Measurements from ENCODE around the gene MOB3B. TPM values are rescaled to one million over a fixed set of nuclear protein-coding genes. Genes with fewer than 3 reads are reported as not detected.

The MOB3B gene
- total RNA-seq, 3 donors from 2014 or later (not counting 1 experiment from before 2014, with no cell fraction given), result 0.23 to 0.30 (median 0.28) TPM

- Histone ChIP-seq H3K9me3 (ENCODE audit: control insufficient read depth, insufficient read depth, low read length) (no peaks in the 10 kb centered on the region), H3K4me3 (ENCODE audit: low read length) (no peak overlapping the region), H3K27me3 (ENCODE audit: control insufficient read depth, insufficient read depth, low read length) (no peaks in the 10 kb centered on the region), H3K36me3 (ENCODE audit: control insufficient read depth, insufficient read depth, low read length) (peaks cover 13% of the 10 kb centered on the region), H3K27ac (ENCODE audit: low read length) (no peak overlapping the region), H3K4me1 (ENCODE audit: control insufficient read depth, insufficient read depth, low read length) (no peaks in the 10 kb centered on the region)
- intact Hi-C loops (cut with micrococcal nuclease), result no loop called here
- no peak overlapping the region for H3K27ac Mint-ChIP-seq
- H3K4me1 Mint-ChIP-seq, result no peaks in the 10 kb centered on the region
- 94% methylated on average over 3 of the region's 3 CpGs for WGBS (ENCODE audit: insufficient coverage)
- H3K9me3 Mint-ChIP-seq, result no peaks in the 10 kb centered on the region
- ATAC-seq (no peak), DNase-seq (no peak)
- no peak for TF ChIP-seq CTCF (IDR thresholded peaks at IDR 0.05)
- no peak overlapping the region for H3K4me3 Mint-ChIP-seq
- H3K27me3 Mint-ChIP-seq (ENCODE audit: low read depth in 2 of 2), result no peaks in the 10 kb centered on the region
- H3K36me3 Mint-ChIP-seq, result no peaks in the 10 kb centered on the region
Observed at GRCh38 chr9:27545471-27545870, 15.9 kb upstream of the MOB3B start.

DNA sequence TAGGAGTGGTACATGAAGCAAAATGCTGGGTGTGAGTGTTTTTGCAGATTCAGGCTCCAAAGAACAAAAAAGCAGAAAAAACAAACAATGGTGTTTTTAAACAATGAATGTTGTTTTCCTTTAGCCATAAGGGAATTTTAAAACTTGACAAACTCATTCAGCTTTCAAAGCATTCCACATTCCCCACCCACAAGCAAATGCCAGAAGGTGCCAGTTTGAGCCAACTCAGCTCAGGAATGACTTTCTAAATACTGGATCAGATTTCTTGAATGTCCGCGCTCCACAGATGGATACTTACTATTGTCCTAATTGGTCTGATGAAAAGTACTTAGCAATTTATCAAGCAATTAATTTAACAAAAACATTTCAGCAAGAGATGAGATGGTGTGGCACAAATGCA is 12.9 kb upstream of the MOB3B start:
- no peak overlapping the region for H3K27ac ChIP-seq (ENCODE audit: low read length)
- H3K9me3 ChIP-seq (ENCODE audit: control insufficient read depth, insufficient read depth, low read length), result no peaks in the 10 kb centered on the region
- ATAC-seq (no peak), DNase-seq (no peak)
- no peak overlapping the region for H3K4me3 ChIP-seq (ENCODE audit: low read length)
- H3K4me1 ChIP-seq (ENCODE audit: control insufficient read depth, insufficient read depth, low read length), result no peaks in the 10 kb centered on the region
- Mint-ChIP-seq H3K27me3 (ENCODE audit: low read depth in 2 of 2) (no peaks in the 10 kb centered on the region), H3K36me3 (no peaks in the 10 kb centered on the region), H3K27ac (no peak overlapping the region), H3K9me3 (no peaks in the 10 kb centered on the region), H3K4me3 (no peak overlapping the region), H3K4me1 (no peaks in the 10 kb centered on the region)
- peaks cover 6% of the 10 kb centered on the region for H3K36me3 ChIP-seq (ENCODE audit: control insufficient read depth, insufficient read depth, low read length)
- 80% methylated on average over 2 of the region's 2 CpGs for WGBS (ENCODE audit: insufficient coverage)
- no peak for TF ChIP-seq CTCF (IDR thresholded peaks at IDR 0.05)
- intact Hi-C loops (cut with micrococcal nuclease), result no loop called here
- H3K27me3 ChIP-seq (ENCODE audit: control insufficient read depth, insufficient read depth, low read length), result no peaks in the 10 kb centered on the region

GRCh38 chr9:27541740-27542139 is 12.1 kb upstream of the MOB3B start:
- H3K4me1 Mint-ChIP-seq, result no peaks in the 10 kb centered on the region
- H3K4me1 ChIP-seq (ENCODE audit: control insufficient read depth, insufficient read depth, low read length), result no peaks in the 10 kb centered on the region
- no peaks in the 10 kb centered on the region for H3K27me3 ChIP-seq (ENCODE audit: control insufficient read depth, insufficient read depth, low read length)
- peaks cover 2% of the 10 kb centered on the region for H3K36me3 ChIP-seq (ENCODE audit: control insufficient read depth, insufficient read depth, low read length)
- H3K27ac ChIP-seq (ENCODE audit: low read length), result no peak overlapping the region
- H3K9me3 Mint-ChIP-seq, result no peaks in the 10 kb centered on the region
- DNase-seq, result no peak
- no peaks in the 10 kb centered on the region for H3K9me3 ChIP-seq (ENCODE audit: control insufficient read depth, insufficient read depth, low read length)
- H3K36me3 Mint-ChIP-seq, result no peaks in the 10 kb centered on the region
- intact Hi-C loops (cut with micrococcal nuclease), result no loop called here
- H3K4me3 Mint-ChIP-seq, result no peak overlapping the region
- no peak for ATAC-seq
- WGBS (ENCODE audit: insufficient coverage), result 96% methylated on average over 4 of the region's 4 CpGs
- no peak for TF ChIP-seq CTCF (IDR thresholded peaks at IDR 0.05)
- no peaks in the 10 kb centered on the region for H3K27me3 Mint-ChIP-seq (ENCODE audit: low read depth in 2 of 2)
- no peak overlapping the region for H3K27ac Mint-ChIP-seq
- H3K4me3 ChIP-seq (ENCODE audit: low read length), result no peak overlapping the region

DNA sequence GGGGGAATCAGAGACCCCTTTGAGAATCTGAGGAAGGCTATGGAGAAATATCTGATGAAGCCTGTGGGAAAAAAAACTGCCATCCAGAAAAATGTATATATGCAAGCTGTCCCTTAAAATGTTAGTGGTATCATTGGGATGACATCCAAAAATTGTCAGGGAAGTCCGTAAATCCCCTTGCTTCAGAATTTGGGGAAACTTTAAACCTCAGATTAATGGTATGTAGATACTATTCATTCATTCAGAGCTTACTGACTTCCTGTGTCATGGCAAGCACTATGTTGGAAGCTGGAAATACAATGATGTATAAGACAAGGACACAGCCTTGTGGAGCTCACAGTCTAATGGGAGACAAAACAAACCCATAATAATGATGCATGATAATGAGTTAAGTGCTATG is 10.9 kb upstream of the MOB3B start:
- Mint-ChIP-seq H3K9me3 (no peaks in the 10 kb centered on the region), H3K27ac (no peak overlapping the region), H3K36me3 (no peaks in the 10 kb centered on the region), H3K27me3 (ENCODE audit: low read depth in 2 of 2) (no peaks in the 10 kb centered on the region), H3K4me1 (no peaks in the 10 kb centered on the region), H3K4me3 (no peak overlapping the region)
- 100% methylated on average over 1 of the region's 1 CpG for WGBS (ENCODE audit: insufficient coverage)
- intact Hi-C loops (cut with micrococcal nuclease), result no loop called here
- no peak overlapping the region for H3K27ac ChIP-seq (ENCODE audit: low read length)
- ATAC-seq (no peak), DNase-seq (no peak)
- H3K4me1 ChIP-seq (ENCODE audit: control insufficient read depth, insufficient read depth, low read length), result no peaks in the 10 kb centered on the region
- H3K9me3 ChIP-seq (ENCODE audit: control insufficient read depth, insufficient read depth, low read length), result no peaks in the 10 kb centered on the region
- no peaks in the 10 kb centered on the region for H3K27me3 ChIP-seq (ENCODE audit: control insufficient read depth, insufficient read depth, low read length)
- peaks cover 2% of the 10 kb centered on the region for H3K36me3 ChIP-seq (ENCODE audit: control insufficient read depth, insufficient read depth, low read length)
- H3K4me3 ChIP-seq (ENCODE audit: low read length), result no peak overlapping the region
- TF ChIP-seq CTCF (IDR thresholded peaks at IDR 0.05), result no peak

Data from natural killer cell (primary cell).